ENCODE data around the gene BRD9. TPM values are rescaled to one million over a fixed set of nuclear protein-coding genes. Genes with fewer than 3 reads are reported as not detected.

Gene BRD9
- total RNA-seq, 4 donors from 2014 or later = 20.3 to 28.8 (median 22.2) TPM

GRCh38 chr5:910769-911160 is 18.2 kb upstream of the BRD9 start:
- in situ Hi-C loops (cut with MboI; ENCODE audit: low sequenced_read_pairs in 4 of 4) = no loop called here
- no peaks in the 10 kb centered on the region for H3K27me3 ChIP-seq
- TF ChIP-seq POLR2A (IDR thresholded peaks at IDR 0.05) = no peak
- TF ChIP-seq CTCF (IDR thresholded peaks at IDR 0.05 in 4 of 5, conservative IDR thresholded peaks at IDR 0.05 in 1 of 5) = no peak
- no peak for DNase-seq
- intact Hi-C loops (cut with DNase I; ENCODE audit: low total_unique reads) = no loop called here
- no peak overlapping the region for H3K27ac ChIP-seq
- no peaks in the 10 kb centered on the region for H3K36me3 ChIP-seq
- no peak overlapping the region for H3K4me3 ChIP-seq
- no peaks in the 10 kb centered on the region for H3K4me1 ChIP-seq
- no peak for ATAC-seq
- H3K9me3 ChIP-seq = no peaks in the 10 kb centered on the region

- in situ Hi-C loops (cut with MboI; ENCODE audit: low sequenced_read_pairs in 4 of 4) (loop anchor here (5.0 to 10.0 kb wide), 3 partner anchors 243 to 255 kb away; no protein-coding TSS in a partner anchor), intact Hi-C loops (cut with DNase I; ENCODE audit: low total_unique reads) (loop anchor here (10.0 kb wide), 1 partner anchor 465 kb away; the partner anchor contains the start of gene EXOC3)
- no peaks in the 10 kb centered on the region for H3K27me3 ChIP-seq
- no peak for TF ChIP-seq POLR2A (IDR thresholded peaks at IDR 0.05)
- TF ChIP-seq CTCF (IDR thresholded peaks at IDR 0.05 in 4 of 5, conservative IDR thresholded peaks at IDR 0.05 in 1 of 5) = no peak
- ATAC-seq (no peak), DNase-seq (no peak)
- no peaks in the 10 kb centered on the region for H3K4me1 ChIP-seq
- no peaks in the 10 kb centered on the region for H3K36me3 ChIP-seq
- H3K4me3 ChIP-seq = no peak overlapping the region
- no peaks in the 10 kb centered on the region for H3K9me3 ChIP-seq
- no peak overlapping the region for H3K27ac ChIP-seq
These were observed 17.6 kb upstream of the BRD9 start for GRCh38 chr5:909994-910768.

GRCh38 chr5:909086-909485 is 16.5 kb upstream of the BRD9 start:
- H3K9me3 ChIP-seq = no peaks in the 10 kb centered on the region
- DNase-seq = no peak
- in situ Hi-C loops (cut with MboI; ENCODE audit: low sequenced_read_pairs in 4 of 4) = loop anchor here (5.0 to 10.0 kb wide), 3 partner anchors 242 to 254 kb away; no protein-coding TSS in a partner anchor
- no peak overlapping the region for H3K4me3 ChIP-seq
- no peaks in the 10 kb centered on the region for H3K27me3 ChIP-seq
- TF ChIP-seq POLR2A (IDR thresholded peaks at IDR 0.05) (no peak), CTCF (IDR thresholded peaks at IDR 0.05 in 4 of 5, conservative IDR thresholded peaks at IDR 0.05 in 1 of 5) (no peak)
- H3K27ac ChIP-seq = no peak overlapping the region
- intact Hi-C loops (cut with DNase I; ENCODE audit: low total_unique reads) = loop anchor here (10.0 kb wide), 1 partner anchor 464 kb away; the partner anchor contains the start of gene EXOC3
- no peak for ATAC-seq
- H3K36me3 ChIP-seq = no peaks in the 10 kb centered on the region
- H3K4me1 ChIP-seq = no peaks in the 10 kb centered on the region

GRCh38 chr5:908172-908571 is 15.6 kb upstream of the BRD9 start:
- Histone ChIP-seq H3K27ac (no peak overlapping the region), H3K4me1 (no peaks in the 10 kb centered on the region), H3K4me3 (no peak overlapping the region), H3K9me3 (no peaks in the 10 kb centered on the region), H3K36me3 (no peaks in the 10 kb centered on the region), H3K27me3 (no peaks in the 10 kb centered on the region)
- ATAC-seq (no peak), DNase-seq (no peak)
- intact Hi-C loops (cut with DNase I; ENCODE audit: low total_unique reads) = loop anchor here (10.0 kb wide), 1 partner anchor 463 kb away; the partner anchor contains the start of gene EXOC3
- in situ Hi-C loops (cut with MboI; ENCODE audit: low sequenced_read_pairs in 4 of 4) = loop anchor here (5.0 to 10.0 kb wide), 3 partner anchors 241 to 253 kb away; no protein-coding TSS in a partner anchor
- TF ChIP-seq POLR2A (IDR thresholded peaks at IDR 0.05) (no peak), CTCF (IDR thresholded peaks at IDR 0.05 in 4 of 5, conservative IDR thresholded peaks at IDR 0.05 in 1 of 5) (no peak)
